Smooth muscle cell (in vitro differentiated cells): Measurements from ENCODE around the gene REPS2. TPM values are rescaled to one million over a fixed set of nuclear protein-coding genes. Genes with fewer than 3 reads are reported as not detected.

ENCODE experiments used
- DNase-seq: peaks from one replicate; lab custom pipeline; 2025; ENCODE audit not compliant: unreplicated experiment; lab: John Stamatoyannopoulos, UW
- H2AFZ ChIP-seq: fragments of 200-600 bp; sonication (generic); 2 replicates; pipeline ENCODE4 v1.6.0; 2016; ENCODE audit warnings: antibody characterized with exemption, low read depth, mild to moderate bottlenecking
- H3F3A ChIP-seq: fragments of 200-600 bp; sonication (generic); 2 replicates; pipeline ENCODE4 v1.6.0; 2017; ENCODE audit warnings: antibody characterized with exemption, low read depth
- H3K27ac ChIP-seq: fragments of 200-600 bp; sonication (generic); 2 replicates; pipeline ENCODE4 v1.5.1; 2016; ENCODE audit warnings: low read depth, mild to moderate bottlenecking
- H3K27me3 ChIP-seq: fragments of 200-600 bp; sonication (generic); 2 replicates; pipeline ENCODE4 v1.6.1; 2016; ENCODE audit warnings: low read depth, mild to moderate bottlenecking
- H3K36me3 ChIP-seq: fragments of 200-600 bp; sonication (generic); 2 replicates; pipeline ENCODE4 v1.5.1; 2016; ENCODE audit warnings: low read depth
- H3K4me1 ChIP-seq: fragments of 200-600 bp; sonication (generic); 2 replicates; pipeline ENCODE4 v1.5.1; 2016; ENCODE audit warnings: low read depth
- H3K4me2 ChIP-seq: fragments of 200-600 bp; sonication (generic); 2 replicates; pipeline ENCODE4 v1.6.0; 2016; ENCODE audit warnings: mild to moderate bottlenecking
- H3K4me3 ChIP-seq: fragments of 200-600 bp; sonication (generic); 2 replicates; pipeline ENCODE4 v1.5.1; 2016; ENCODE audit warnings: mild to moderate bottlenecking
- H3K79me2 ChIP-seq: fragments of 200-600 bp; sonication (generic); 2 replicates; pipeline ENCODE4 v1.6.0; 2016; ENCODE audit warnings: low read depth, mild to moderate bottlenecking
- H3K9ac ChIP-seq: fragments of 200-600 bp; sonication (generic); 2 replicates; pipeline ENCODE4 v1.6.0; 2016; ENCODE audit warnings: low read depth
- H3K9me3 ChIP-seq: fragments of 200-600 bp; sonication (generic); replicated peaks from 2 replicates; pipeline ENCODE4 v1.5.1; 2016; ENCODE audit warnings: low read depth
- H4K20me1 ChIP-seq: fragments of 200-600 bp; sonication (generic); 2 replicates; pipeline ENCODE4 v1.6.0; 2016; ENCODE audit warnings: low read depth
- WGBS: methylation state at CpG from one replicate; pipeline ENCODE4 v1.1.7; 2016; ENCODE audit warnings: low lambda C conversion rate; 5-methylcytosine and 5-hydroxymethylcytosine counted together
- polyA plus RNA-seq: library from polyadenylated mRNA; unstranded; fragments of >200 nt; fragmentation: Nextera tagmentation; extraction: Ambion mirVana; gene quantifications from 2 replicates; pipeline ENCODE4 v1.2.1, GENCODE V29; 2016
- total RNA-seq: library from RNA; depleted of rRNA; stranded (reverse); fragments of >200 nt; gene quantifications from 2 replicates; pipeline ENCODE4 v1.2.3, GENCODE V29; 2014
- TF ChIP-seq, protein P1 (sequence below): fragments of 200-600 bp; sonication (generic); IDR thresholded peaks from 2 replicates; pipeline ENCODE4 v1.5.1; 2017; ENCODE audit warnings: borderline replicate concordance, mild to moderate bottlenecking, antibody characterized with exemption; ENCODE audit not compliant: insufficient read depth, poor library complexity, severe bottlenecking

Gene REPS2
- total and polyA plus RNA-seq, 2 experiments from 2014 or later = 1.0 to 1.2 TPM

DNA sequence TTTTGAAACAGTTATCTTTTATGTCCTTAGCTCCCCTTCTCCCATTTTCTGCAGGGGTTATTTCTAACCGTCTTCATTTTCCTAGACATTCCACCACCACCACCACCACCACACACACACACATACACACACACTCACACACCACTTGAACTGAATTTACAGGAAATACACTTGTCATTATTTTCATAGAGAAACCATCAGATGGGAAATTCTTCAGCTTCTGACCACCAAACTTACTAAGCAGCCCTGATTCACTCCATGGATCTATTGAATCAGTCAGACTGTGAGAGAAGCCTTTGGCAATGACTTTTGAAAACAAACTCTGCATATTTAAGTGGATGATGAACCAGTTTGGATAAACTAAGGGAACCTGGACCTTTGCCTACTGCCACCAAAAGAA lies 218.5 kb downstream of the REPS2 start:
- TF ChIP-seq, protein P1, sequence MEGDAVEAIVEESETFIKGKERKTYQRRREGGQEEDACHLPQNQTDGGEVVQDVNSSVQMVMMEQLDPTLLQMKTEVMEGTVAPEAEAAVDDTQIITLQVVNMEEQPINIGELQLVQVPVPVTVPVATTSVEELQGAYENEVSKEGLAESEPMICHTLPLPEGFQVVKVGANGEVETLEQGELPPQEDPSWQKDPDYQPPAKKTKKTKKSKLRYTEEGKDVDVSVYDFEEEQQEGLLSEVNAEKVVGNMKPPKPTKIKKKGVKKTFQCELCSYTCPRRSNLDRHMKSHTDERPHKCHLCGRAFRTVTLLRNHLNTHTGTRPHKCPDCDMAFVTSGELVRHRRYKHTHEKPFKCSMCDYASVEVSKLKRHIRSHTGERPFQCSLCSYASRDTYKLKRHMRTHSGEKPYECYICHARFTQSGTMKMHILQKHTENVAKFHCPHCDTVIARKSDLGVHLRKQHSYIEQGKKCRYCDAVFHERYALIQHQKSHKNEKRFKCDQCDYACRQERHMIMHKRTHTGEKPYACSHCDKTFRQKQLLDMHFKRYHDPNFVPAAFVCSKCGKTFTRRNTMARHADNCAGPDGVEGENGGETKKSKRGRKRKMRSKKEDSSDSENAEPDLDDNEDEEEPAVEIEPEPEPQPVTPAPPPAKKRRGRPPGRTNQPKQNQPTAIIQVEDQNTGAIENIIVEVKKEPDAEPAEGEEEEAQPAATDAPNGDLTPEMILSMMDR = no peak
- no peak overlapping the region for H3K4me3 ChIP-seq
- H3K36me3 ChIP-seq = no peaks in the 10 kb centered on the region
- H3K4me1 ChIP-seq = no peaks in the 10 kb centered on the region
- H4K20me1 ChIP-seq = no peaks in the 10 kb centered on the region
- no peaks in the 10 kb centered on the region for H3F3A ChIP-seq
- WGBS = 87% methylated on average over 1 of the region's 1 CpG
- DNase-seq = no peak
- H3K79me2 ChIP-seq = no peaks in the 10 kb centered on the region
- no peak overlapping the region for H3K4me2 ChIP-seq
- H3K9ac ChIP-seq = no peak overlapping the region
- H3K27ac ChIP-seq = no peak overlapping the region
- H2AFZ ChIP-seq = no peak overlapping the region
- H3K27me3 ChIP-seq = no peaks in the 10 kb centered on the region
- peaks cover 3% of the 10 kb centered on the region for H3K9me3 ChIP-seq

- TF ChIP-seq, protein P1 = no peak
- WGBS = 91% methylated on average over 2 of the region's 2 CpGs
- no peak overlapping the region for H3K27ac ChIP-seq
- DNase-seq = no peak
- no peaks in the 10 kb centered on the region for H3K79me2 ChIP-seq
- H3K36me3 ChIP-seq = no peaks in the 10 kb centered on the region
- H4K20me1 ChIP-seq = no peaks in the 10 kb centered on the region
- no peak overlapping the region for H3K4me3 ChIP-seq
- no peak overlapping the region for H3K4me2 ChIP-seq
- no peaks in the 10 kb centered on the region for H3K4me1 ChIP-seq
- no peak overlapping the region for H3K9ac ChIP-seq
- H3F3A ChIP-seq = no peaks in the 10 kb centered on the region
- H2AFZ ChIP-seq = no peak overlapping the region
- no peaks in the 10 kb centered on the region for H3K27me3 ChIP-seq
- no peaks in the 10 kb centered on the region for H3K9me3 ChIP-seq
These were observed 221.5 kb downstream of the REPS2 start for GRCh38 chrX:17167915-17168314.

- Histone ChIP-seq H2AFZ (no peak overlapping the region), H3K9me3 (no peaks in the 10 kb centered on the region), H3K27ac (no peak overlapping the region), H3K4me3 (no peak overlapping the region), H3K4me2 (no peak overlapping the region), H3K36me3 (no peaks in the 10 kb centered on the region), H3K4me1 (no peaks in the 10 kb centered on the region), H3K27me3 (no peaks in the 10 kb centered on the region), H4K20me1 (no peaks in the 10 kb centered on the region), H3K79me2 (no peaks in the 10 kb centered on the region), H3F3A (no peaks in the 10 kb centered on the region), H3K9ac (no peak overlapping the region)
- 88% methylated on average over 2 of the region's 2 CpGs for WGBS
- TF ChIP-seq, protein P1 = no peak
- DNase-seq = no peak
These were observed 224.5 kb downstream of the REPS2 start for GRCh38 chrX:17170973-17171372.

GRCh38 chrX:17174671-17175070 lies 228.2 kb downstream of the REPS2 start:
- no peak for DNase-seq
- TF ChIP-seq, protein P1 = no peak
- no peaks in the 10 kb centered on the region for H4K20me1 ChIP-seq
- whole genome bisulfite sequencing = 79% methylated on average over 8 of the region's 8 CpGs
- H3K9me3 ChIP-seq = no peaks in the 10 kb centered on the region
- no peaks in the 10 kb centered on the region for H3K27me3 ChIP-seq
- H3K4me2 ChIP-seq = no peak overlapping the region
- H3K4me1 ChIP-seq = no peaks in the 10 kb centered on the region
- H3K4me3 ChIP-seq = no peak overlapping the region
- H3K79me2 ChIP-seq = no peaks in the 10 kb centered on the region
- no peak overlapping the region for H3K27ac ChIP-seq
- H3K9ac ChIP-seq = no peak overlapping the region
- no peaks in the 10 kb centered on the region for H3K36me3 ChIP-seq
- H3F3A ChIP-seq = no peaks in the 10 kb centered on the region
- no peak overlapping the region for H2AFZ ChIP-seq
